ENCODE data around the gene ATP11A. TPM values are rescaled to one million over a fixed set of nuclear protein-coding genes. Genes with fewer than 3 reads are reported as not detected.

Gene ATP11A
- total and polyA plus RNA-seq, 9 of the 15 experiments (the other 6 are each of a cell fraction or from before 2014, with no cell fraction given) = 0.38 to 34.2 (median 4.2) TPM

DNA sequence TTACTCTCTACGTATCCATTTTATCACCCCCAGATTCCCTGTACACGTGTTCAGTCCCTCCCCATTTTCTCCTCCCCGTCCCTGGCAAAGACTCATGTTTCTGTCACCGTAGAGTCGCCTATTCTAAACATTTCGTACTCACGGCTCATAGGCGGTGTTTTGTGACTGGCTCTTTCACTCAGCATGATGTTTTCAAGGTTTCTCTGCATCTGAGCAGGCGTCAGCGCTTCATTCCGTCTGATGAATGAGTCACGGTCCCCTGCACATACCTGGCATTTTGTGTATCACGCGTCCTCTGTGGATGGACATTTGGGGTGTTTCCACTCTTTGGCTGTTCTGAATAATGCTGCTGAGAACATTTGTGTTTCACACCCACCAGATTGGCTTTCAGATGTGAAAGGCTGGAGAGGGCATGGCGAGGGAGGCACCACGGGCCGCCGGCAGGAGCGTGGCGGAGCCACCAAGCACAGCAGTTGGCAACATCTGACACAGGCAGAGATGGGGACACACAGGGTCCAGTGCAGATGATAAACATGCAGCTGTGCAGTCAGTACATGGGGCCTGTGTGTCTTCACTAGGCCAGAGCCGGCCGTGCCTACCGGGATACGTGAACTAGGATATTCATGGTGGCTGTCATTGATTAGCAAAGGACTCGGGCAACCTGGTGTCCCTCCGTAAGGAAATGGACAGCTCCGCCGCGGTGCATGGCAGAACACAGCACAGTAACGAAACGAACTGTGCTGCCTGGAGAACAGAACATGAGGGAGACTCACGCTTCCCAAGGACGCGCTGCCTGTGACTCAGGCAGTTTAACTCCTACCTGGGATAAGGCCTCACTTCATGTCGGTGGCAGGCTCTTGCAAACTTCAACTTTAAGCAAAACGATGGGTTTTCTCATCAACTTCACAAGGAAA, 117.2 kb downstream of the ATP11A start (continued):
- TF ChIP-seq, protein P1, sequence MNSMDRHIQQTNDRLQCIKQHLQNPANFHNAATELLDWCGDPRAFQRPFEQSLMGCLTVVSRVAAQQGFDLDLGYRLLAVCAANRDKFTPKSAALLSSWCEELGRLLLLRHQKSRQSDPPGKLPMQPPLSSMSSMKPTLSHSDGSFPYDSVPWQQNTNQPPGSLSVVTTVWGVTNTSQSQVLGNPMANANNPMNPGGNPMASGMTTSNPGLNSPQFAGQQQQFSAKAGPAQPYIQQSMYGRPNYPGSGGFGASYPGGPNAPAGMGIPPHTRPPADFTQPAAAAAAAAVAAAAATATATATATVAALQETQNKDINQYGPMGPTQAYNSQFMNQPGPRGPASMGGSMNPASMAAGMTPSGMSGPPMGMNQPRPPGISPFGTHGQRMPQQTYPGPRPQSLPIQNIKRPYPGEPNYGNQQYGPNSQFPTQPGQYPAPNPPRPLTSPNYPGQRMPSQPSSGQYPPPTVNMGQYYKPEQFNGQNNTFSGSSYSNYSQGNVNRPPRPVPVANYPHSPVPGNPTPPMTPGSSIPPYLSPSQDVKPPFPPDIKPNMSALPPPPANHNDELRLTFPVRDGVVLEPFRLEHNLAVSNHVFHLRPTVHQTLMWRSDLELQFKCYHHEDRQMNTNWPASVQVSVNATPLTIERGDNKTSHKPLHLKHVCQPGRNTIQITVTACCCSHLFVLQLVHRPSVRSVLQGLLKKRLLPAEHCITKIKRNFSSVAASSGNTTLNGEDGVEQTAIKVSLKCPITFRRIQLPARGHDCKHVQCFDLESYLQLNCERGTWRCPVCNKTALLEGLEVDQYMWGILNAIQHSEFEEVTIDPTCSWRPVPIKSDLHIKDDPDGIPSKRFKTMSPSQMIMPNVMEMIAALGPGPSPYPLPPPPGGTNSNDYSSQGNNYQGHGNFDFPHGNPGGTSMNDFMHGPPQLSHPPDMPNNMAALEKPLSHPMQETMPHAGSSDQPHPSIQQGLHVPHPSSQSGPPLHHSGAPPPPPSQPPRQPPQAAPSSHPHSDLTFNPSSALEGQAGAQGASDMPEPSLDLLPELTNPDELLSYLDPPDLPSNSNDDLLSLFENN (IDR thresholded peaks at IDR 0.05; ENCODE audit: low read depth in 2 of 2, low read length in 2 of 2) = no peak
- no peak for TF ChIP-seq ZNF124 (CRISPR knock-in tag; IDR thresholded peaks at IDR 0.05)

DNA sequence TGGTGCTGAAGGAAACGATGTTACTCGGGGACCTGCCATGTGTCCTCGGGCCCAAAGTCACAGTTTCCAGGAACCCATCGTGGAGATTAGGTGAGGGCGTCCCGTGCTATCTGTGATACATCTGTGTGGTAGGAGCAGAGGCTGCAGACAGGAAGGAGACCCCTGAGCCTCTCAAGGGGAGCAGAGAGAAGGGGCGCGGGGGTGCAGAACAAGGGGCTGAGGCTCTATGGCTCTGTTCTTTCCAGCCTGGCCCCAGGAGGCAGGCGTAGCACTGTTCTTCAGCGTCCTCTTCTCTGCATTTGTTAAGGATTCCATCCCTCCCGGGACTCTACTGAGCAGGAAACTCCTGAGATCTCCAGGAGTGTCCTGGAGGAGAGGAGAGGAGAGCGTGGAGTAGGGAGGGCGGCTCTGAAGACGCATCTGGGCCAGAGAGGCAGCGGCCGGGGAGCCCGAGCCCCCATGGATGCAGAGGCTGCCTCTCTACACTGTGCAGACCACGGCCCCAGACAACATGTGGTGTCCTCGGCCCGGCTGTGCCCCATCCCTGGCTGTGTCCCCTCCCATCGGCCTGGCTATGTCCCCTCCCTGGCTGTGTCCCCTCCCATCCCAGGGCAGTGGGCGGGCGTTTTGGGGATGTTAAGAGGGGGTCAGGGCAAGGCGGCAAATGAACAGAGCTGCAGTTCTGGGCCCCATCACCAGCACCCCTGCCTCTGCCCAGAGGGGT, 118.0 kb downstream of the ATP11A start:
- Histone ChIP-seq H3K27ac (ENCODE audit: extremely low read depth, low read depth, low read length) (no peak overlapping the region), H3K4me2 (ENCODE audit: insufficient read depth, low read length) (no peak overlapping the region), H3K79me2 (ENCODE audit: control insufficient read depth, insufficient read depth, low read length) (no peaks in the 10 kb centered on the region), H4K20me1 (replicated peaks; ENCODE audit: control insufficient read depth, insufficient read depth, low read length) (no peaks in the 10 kb centered on the region), H3K9me3 (replicated peaks; ENCODE audit: control insufficient read depth, insufficient read depth, low read depth, low read length) (no peaks in the 10 kb centered on the region), H3K4me3 (no peak overlapping the region), H2AFZ (ENCODE audit: low read depth, low read length) (no peak overlapping the region), H3K27me3 (ENCODE audit: control insufficient read depth in 2 of 2, insufficient read depth in 2 of 2, low read length in 2 of 2) (no peaks in the 10 kb centered on the region), H3K4me1 (replicated peaks in 1 of 2; ENCODE audit: control insufficient read depth in 2 of 2, insufficient read depth in 2 of 2, low read length in 2 of 2) (no peaks in the 10 kb centered on the region), H3K9ac (ENCODE audit: insufficient read depth in 1 of 2, low read depth in 2 of 2, low read length in 2 of 2) (no peak overlapping the region), H3K9me1 (ENCODE audit: control insufficient read depth, insufficient read depth, low read length) (no peaks in the 10 kb centered on the region), H3K36me3 (ENCODE audit: control insufficient read depth, insufficient read depth, low read length) (peaks cover 14% of the 10 kb centered on the region; the same call in 1 of the 3 replicates)
- ChIA-PET CTCF (ENCODE audit: low intra/inter-chr PET ratio) (no interaction called here), POLR2A (interaction anchor here (0.6 kb wide), 1 partner anchor 156 kb away, joined by 3 read pairs; no protein-coding TSS in a partner anchor)
- 81% methylated on average over 13 of the region's 24 CpGs for WGBS (ENCODE audit: insufficient coverage, low coverage, missing lambda C conversion rate)
- DNase-seq (ENCODE audit: extremely low read depth in 1 of 4, low spot score in 3 of 4) (no peak), ATAC-seq (no peak), FAIRE-seq (no peak)
- intact Hi-C loops (cut with micrococcal nuclease) = no loop called here
- in situ Hi-C loops (cut with MboI) = no loop called here
- BruUV-seq (replicated peaks) = no TSS peak
- no peak for TF ChIP-seq SAFB2 (IDR thresholded peaks at IDR 0.05; ENCODE audit: borderline replicate concordance, low read depth, low read length, severe bottlenecking)
- TF ChIP-seq ZNF134 (CRISPR knock-in tag; conservative IDR thresholded peaks at IDR 0.05) = no peak
- TF ChIP-seq, protein P2, sequence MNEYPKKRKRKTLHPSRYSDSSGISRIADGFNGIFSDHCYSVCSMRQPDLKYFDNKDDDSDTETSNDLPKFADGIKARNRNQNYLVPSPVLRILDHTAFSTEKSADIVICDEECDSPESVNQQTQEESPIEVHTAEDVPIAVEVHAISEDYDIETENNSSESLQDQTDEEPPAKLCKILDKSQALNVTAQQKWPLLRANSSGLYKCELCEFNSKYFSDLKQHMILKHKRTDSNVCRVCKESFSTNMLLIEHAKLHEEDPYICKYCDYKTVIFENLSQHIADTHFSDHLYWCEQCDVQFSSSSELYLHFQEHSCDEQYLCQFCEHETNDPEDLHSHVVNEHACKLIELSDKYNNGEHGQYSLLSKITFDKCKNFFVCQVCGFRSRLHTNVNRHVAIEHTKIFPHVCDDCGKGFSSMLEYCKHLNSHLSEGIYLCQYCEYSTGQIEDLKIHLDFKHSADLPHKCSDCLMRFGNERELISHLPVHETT (CRISPR knock-in tag; conservative IDR thresholded peaks at IDR 0.05 in 1 of 2, IDR thresholded peaks at IDR 0.05 in 1 of 2) = no peak
- TF ChIP-seq, protein P3, sequence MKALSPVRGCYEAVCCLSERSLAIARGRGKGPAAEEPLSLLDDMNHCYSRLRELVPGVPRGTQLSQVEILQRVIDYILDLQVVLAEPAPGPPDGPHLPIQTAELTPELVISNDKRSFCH (CRISPR knock-in tag; IDR thresholded peaks at IDR 0.05) = no peak
- TF ChIP-seq, protein P3 (tag; IDR thresholded peaks at IDR 0.05) = no peak
- TF ChIP-seq, protein P4, sequence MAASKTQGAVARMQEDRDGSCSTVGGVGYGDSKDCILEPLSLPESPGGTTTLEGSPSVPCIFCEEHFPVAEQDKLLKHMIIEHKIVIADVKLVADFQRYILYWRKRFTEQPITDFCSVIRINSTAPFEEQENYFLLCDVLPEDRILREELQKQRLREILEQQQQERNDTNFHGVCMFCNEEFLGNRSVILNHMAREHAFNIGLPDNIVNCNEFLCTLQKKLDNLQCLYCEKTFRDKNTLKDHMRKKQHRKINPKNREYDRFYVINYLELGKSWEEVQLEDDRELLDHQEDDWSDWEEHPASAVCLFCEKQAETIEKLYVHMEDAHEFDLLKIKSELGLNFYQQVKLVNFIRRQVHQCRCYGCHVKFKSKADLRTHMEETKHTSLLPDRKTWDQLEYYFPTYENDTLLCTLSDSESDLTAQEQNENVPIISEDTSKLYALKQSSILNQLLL (CRISPR knock-in tag; IDR thresholded peaks at IDR 0.05; ENCODE audit: borderline replicate concordance) = no peak
- TF ChIP-seq RBM17 (IDR thresholded peaks at IDR 0.05; ENCODE audit: borderline replicate concordance, low read depth, low read length) = no peak
